ENCODE measurements around the gene EDDM13.

DNA sequence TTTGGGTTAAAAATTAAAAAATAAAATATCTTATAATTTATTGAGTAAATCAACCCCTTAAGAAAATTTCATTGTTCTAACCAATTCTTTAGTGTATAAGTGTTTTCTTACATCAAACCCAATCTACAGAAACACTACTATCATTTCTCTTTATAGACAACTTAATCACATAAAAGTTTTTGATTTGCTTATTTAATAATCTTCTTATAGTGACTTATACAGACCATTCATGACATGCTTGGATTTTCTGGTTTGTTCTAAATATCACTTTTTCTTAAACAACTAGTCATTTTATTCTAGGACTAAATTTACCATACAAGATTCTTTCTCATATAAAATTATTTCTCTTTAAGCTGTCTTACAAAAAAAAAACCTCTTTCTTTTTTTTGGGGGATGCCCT, 69.4 kb downstream of the EDDM13 start:
- no peak for TF ChIP-seq POLR2A (IDR thresholded peaks at IDR 0.05)
- TF ChIP-seq, protein P1, sequence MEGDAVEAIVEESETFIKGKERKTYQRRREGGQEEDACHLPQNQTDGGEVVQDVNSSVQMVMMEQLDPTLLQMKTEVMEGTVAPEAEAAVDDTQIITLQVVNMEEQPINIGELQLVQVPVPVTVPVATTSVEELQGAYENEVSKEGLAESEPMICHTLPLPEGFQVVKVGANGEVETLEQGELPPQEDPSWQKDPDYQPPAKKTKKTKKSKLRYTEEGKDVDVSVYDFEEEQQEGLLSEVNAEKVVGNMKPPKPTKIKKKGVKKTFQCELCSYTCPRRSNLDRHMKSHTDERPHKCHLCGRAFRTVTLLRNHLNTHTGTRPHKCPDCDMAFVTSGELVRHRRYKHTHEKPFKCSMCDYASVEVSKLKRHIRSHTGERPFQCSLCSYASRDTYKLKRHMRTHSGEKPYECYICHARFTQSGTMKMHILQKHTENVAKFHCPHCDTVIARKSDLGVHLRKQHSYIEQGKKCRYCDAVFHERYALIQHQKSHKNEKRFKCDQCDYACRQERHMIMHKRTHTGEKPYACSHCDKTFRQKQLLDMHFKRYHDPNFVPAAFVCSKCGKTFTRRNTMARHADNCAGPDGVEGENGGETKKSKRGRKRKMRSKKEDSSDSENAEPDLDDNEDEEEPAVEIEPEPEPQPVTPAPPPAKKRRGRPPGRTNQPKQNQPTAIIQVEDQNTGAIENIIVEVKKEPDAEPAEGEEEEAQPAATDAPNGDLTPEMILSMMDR (IDR thresholded peaks at IDR 0.05) = no peak

Data from Peyer's patch (tissue), 4 donors.